GM21423 (cell line): Measurements from ENCODE around the gene RGN.
"Not testable (repeated sequence)": the region's sequence is repeated elsewhere in the genome, so short reads cannot be mapped to it uniquely, and the experiment has no call there.

Source experiments
- ATAC-seq: cut with Tn5 transposase; IDR thresholded peaks from one replicate; pipeline ENCODE4 v1.9.1; 2021; ENCODE audit warnings: mild to moderate bottlenecking, moderate library complexity; ENCODE audit not compliant: unreplicated experiment

Gene RGN

DNA sequence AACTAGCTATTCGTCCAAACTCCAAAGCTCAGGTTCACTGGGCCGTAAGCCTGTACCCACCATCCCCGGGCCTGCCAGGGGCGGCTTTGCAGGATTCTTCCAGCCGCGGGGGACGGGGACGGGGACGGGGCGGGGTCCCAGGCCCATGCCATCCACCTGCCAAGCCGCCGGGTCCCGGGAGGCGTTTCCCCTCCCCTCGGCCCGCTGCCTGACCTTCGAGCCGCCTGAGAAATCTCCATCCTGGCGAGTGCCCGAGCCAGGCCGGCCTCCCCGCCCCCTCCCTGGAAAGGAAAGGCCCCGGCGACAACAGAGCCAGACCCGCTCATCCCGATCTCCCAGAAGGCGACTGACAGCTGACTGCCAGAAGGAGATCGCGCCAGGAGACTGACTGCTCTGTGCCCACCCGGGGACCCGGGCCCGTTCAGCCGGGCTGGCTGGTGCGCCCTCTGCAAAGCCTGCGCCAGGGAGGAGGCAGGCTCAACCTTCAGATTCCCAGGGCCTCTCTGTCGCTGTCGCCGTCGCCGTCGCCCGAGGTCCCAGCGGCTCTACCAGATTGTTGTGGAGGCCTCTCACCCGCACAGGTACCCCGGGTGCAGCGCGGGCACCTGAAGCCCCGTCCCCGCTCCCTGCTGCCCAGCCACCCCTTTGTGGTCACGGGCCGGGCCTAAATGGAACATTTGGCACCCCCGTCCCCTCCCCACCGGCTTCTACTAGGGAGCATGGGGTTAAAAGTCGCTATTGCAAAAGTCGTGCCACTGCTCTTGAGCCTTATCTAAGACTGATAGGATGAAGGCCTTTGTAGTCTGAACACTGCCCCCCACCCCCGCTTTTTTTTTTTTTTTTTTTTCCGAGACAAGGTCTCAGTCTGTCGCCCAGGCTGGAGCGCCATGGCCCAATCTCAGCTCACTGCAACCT, at the start of gene RGN:
RGN (plus strand) TSS at position 315 of the 915 bp plus-strand sequence. CDS start 2,702 bp downstream, outside the sequence.
- no peak for ATAC-seq

GRCh38 chrX:47030339-47030738, 47.9 kb upstream of the RGN start:
- ATAC-seq = no peak

GRCh38 chrX:47047989-47048388, 30.3 kb upstream of the RGN start:
- no peak for ATAC-seq

GRCh38 chrX:47059142-47059874, 18.9 kb upstream of the RGN start:
- no peak for ATAC-seq

DNA sequence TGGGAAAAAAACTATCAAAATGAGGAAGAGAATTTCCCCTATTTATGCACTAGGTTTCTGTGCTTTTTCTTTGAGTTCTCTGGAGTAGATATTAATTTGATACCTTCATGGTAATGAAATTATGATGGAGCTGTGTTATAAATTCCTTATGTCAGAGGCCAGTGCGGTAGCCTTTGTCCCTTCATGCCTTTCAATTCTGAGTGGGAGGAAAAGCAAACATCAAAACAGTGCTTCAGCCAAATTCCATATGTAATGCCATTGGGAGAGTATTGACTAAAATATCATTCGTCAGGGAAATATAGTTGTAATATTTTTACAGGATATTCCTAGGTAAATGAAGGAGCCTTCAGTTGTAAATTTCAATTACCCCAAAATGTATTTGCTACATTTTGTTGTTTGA, 17.5 kb upstream of the RGN start:
- ATAC-seq = no peak

GRCh38 chrX:47061238-47061919, 16.9 kb upstream of the RGN start:
- ATAC-seq = no peak

DNA sequence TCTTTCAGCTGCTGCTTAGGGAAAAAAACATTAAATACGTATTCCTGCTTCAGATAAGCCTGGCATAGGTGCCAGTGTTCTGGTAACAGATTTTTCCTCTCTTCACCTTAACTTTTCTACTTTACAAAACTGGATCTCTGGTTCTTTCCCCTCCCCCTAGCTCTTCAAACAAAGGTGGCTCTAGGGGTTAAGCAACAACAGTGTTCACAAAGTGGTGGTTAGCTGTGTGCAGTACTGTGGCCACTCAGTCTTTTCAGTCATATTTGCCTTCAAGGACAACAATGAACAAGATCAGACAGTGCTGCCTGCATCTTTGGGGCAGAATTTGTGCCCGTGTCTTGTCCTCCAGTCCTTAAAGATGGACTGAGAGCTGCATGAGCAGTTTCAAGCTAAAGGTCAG, 15.1 kb upstream of the RGN start:
- no peak for ATAC-seq

DNA sequence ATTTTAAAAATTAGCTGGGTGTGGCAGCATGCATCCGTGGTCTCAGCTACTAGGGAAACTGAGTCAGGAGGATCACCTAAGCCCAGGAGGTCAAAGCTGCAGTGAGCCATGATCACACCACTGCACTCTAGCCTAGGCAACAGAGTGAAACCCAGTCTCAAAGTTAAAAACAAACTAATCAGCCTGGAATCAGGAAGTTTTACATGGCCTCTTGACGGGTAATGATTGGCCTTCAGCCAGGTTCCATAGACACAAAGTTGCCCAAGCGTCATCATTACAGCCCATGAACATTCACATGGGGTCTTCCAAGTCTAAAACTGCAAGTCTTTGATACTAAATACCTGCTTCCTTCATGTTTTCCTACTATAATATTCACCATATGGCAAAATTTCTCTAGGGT, 10.0 kb upstream of the RGN start:
- ATAC-seq = no peak

- no peak for ATAC-seq
Observed at GRCh38 chrX:47068720-47069119, 9.5 kb upstream of the RGN start.

- no peak for ATAC-seq
Observed at GRCh38 chrX:47080215-47080914, 2.1 kb downstream of the RGN start.

DNA sequence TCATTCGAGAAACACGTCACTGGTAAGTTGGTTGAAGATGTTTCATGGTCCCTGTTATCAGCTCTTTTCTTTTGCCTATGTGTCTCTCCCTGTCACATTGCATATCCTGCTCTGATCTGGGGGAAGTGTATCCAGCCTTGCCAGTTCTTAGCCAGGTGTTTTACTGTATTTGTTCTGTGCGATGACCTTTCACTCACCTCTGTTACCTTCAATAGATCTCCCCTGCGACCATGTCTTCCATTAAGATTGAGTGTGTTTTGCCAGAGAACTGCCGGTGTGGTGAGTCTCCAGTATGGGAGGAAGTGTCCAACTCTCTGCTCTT, 2.6 kb downstream of the RGN start:
- no peak for ATAC-seq

GRCh38 chrX:47091149-47091775, 13.0 kb downstream of the RGN start:
- no peak for ATAC-seq

DNA sequence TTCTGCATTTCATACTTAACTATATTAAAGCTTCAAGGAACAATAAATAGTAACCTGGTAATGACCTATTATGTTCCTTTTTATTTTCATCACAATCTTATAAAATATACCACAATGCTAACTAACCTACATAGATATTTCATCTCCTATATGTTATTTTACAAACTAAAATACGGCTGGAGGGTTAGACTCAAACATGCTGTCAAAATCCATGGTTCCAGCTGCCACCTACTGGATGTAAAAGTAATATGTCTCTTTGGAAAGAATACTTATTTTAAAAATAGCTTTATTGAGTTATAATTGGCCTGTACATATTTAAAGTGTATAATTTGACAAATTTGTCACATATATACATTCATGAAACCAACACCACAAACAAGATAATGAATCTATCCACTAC, 15.0 kb downstream of the RGN start:
- no peak for ATAC-seq

DNA sequence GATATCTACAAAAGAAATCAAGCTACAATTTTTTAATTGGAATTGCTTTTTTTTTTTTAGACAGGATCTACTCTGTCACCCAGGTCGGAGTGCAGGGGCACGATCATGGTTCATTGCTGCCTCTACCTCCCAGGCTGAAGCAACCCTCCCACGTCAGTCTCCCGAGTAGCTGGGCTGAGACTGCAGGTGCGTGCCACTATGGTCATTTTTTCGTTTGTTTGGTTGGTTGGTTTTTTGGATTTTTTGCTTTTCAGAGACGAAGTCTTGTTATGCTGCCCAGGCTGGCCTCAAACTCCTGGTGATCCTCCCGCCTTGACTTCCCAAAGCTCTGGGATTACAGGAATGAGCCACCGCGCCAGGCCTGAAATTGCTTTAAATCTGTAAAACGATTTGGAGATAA, 15.6 kb downstream of the RGN start:
- ATAC-seq = no peak

- ATAC-seq = no peak
Observed at GRCh38 chrX:47097018-47097417, 18.8 kb downstream of the RGN start.

DNA sequence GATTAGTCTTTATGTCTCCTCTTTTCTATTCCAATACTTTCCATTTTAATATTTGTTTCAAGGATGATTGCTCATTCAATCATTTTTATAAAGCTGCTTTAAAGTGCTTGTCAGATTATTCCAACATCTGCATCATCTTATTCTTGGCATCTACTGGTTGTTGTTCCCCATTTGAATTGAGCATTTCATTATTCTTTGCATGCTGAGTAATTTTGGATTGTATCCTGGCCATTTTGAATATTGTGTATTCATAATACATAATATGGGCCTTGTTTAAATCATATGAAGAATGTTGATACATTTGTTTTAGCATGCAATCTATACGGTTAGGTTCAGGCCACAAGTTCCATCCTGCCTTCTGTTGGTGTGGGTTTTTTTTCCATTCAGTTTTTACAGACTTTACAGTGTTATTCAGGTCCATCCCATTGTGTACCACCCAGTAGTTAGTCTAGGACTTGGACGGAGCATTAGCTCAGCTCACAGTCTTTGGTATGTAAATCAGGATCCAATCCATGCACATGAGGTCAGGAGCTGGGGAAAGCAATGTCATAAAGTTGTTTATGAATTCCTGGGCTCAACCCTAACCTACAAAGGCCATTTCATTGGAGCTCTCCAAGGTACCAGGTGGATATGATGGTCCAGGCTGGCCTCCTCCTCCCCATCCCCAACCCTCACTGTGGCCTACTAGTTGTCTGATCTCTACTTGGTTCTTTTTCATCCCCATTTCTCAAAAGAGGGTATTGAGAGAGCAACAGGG, 20.3 kb downstream of the RGN start:
- no peak for ATAC-seq

DNA sequence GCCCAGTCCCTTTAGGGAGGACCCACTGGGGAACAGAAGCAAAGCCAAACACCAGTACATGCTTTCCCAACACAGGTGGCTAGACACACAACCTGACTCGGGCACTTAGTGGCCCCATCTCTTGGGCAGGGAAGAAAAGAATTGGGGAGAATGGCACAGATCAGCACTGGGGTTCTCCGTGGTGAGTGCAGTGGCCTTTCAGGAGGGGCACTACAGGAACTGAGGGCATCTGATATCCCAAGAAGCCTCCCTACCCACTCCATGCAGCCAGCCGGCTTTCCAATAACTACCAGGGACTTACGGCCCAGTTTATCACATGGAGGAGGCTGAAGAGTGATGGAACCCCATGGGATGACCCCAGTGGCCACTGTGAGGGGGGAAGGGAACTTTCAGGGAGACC, 23.0 kb downstream of the RGN start:
- no peak for ATAC-seq

DNA sequence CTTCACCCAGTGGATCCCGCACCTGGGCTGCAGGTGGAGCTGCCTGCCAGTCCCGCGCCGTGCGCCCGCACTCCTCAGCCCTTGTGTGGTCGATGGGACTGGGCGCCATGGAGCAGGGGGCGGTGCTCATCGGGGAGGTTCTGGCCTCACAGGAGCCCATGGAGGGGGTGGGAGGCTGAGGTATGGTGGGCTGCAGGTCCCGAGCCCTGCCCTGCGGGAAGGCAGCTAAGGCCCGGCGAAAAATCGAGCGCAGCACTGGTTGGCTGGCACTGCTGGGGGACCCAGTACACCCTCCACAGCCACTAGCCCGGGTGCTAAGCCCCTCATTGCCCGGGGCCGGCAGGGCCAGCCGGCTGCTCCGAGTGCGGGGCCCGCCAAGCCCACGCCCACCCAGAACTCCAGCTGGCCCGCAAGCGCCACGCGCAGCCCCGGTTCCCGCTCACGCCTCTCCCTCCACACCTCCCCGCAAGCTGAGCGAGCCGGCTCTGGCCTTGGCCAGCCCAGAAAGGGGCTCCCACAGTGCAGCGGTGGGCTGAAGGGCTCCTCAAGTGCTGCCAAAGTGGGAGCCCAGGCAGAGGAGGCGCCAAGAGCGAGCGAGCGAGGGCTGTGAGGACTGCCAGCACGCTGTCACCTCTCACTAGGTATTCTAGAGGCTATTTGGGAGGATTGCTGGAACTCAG, 32.8 kb downstream of the RGN start:
- not testable (repeated sequence) for ATAC-seq

- ATAC-seq = no peak
Observed at GRCh38 chrX:47112316-47112954, 34.2 kb downstream of the RGN start.
